GM06990 (cell line): ENCODE measurements around the gene RERE.

Experiments
- DNase-seq: peaks from one replicate; pipeline ENCODE4 v3.0.0-alpha.2; 2011; ENCODE audit not compliant: insufficient read length; ENCODE audit errors: extremely low read depth
- H3K27me3 ChIP-seq: replicated peaks from 2 replicates; pipeline ENCODE4 v1.6.0; 2011; ENCODE audit warnings: low read length; ENCODE audit not compliant: control insufficient read depth, insufficient read depth
- H3K36me3 ChIP-seq: 2 replicates; pipeline ENCODE4 v1.5.1; 2011; ENCODE audit warnings: low read length; ENCODE audit not compliant: control insufficient read depth, insufficient read depth
- H3K4me3 ChIP-seq: replicated peaks from 2 replicates; pipeline ENCODE4 v1.5.1; 2011; ENCODE audit warnings: low read depth, mild to moderate bottlenecking, control low read depth, low read length
- CTCF ChIP-seq: IDR thresholded peaks from 2 replicates; pipeline ENCODE4 v1.5.1; 2011; ENCODE audit warnings: low read length, control low read depth, mild to moderate bottlenecking, inconsistent platforms; ENCODE audit not compliant: insufficient read depth, poor library complexity, severe bottlenecking

Gene RERE

GRCh38 chr1:8354038-8354437 lies 463.4 kb downstream of the RERE start:
- Histone ChIP-seq H3K4me3 (no peak overlapping the region), H3K36me3 (peaks cover 22% of the 10 kb centered on the region), H3K27me3 (no peaks in the 10 kb centered on the region)
- no peak for TF ChIP-seq CTCF
- no peak for DNase-seq

GRCh38 chr1:8352886-8353785 lies 464.3 kb downstream of the RERE start:
- Histone ChIP-seq H3K36me3 (peaks cover 17% of the 10 kb centered on the region), H3K27me3 (no peaks in the 10 kb centered on the region), H3K4me3 (no peak overlapping the region)
- no peak for TF ChIP-seq CTCF
- DNase-seq: no peak

GRCh38 chr1:8352471-8352845 lies 465.0 kb downstream of the RERE start:
- DNase-seq: no peak
- no peak for TF ChIP-seq CTCF
- Histone ChIP-seq H3K27me3 (no peaks in the 10 kb centered on the region), H3K36me3 (peaks cover 10% of the 10 kb centered on the region), H3K4me3 (no peak overlapping the region)

GRCh38 chr1:8351693-8352470 lies 465.6 kb downstream of the RERE start:
- TF ChIP-seq CTCF: peak; percentile 69
- no peaks in the 10 kb centered on the region for H3K27me3 ChIP-seq
- DNase-seq: no peak

GRCh38 chr1:8350914-8351684 lies 466.3 kb downstream of the RERE start:
- DNase-seq: no peak
- Histone ChIP-seq H3K27me3 (no peaks in the 10 kb centered on the region), H3K36me3 (peaks cover 5% of the 10 kb centered on the region), H3K4me3 (no peak overlapping the region)
- TF ChIP-seq CTCF: no peak

More at GRCh38 chr1:8351693-8352470, 465.6 kb downstream of the RERE start:
- Histone ChIP-seq H3K4me3 (no peak overlapping the region), H3K36me3 (peaks cover 7% of the 10 kb centered on the region)
